Measurements from ENCODE around the gene EFNA3.

- no peak for TF ChIP-seq POLR2A (IDR thresholded peaks at IDR 0.05; ENCODE audit: borderline replicate concordance, extremely low read depth, insufficient read depth, insufficient read length)
- no peak for TF ChIP-seq CTCF (IDR thresholded peaks at IDR 0.05 in 2 of 3, conservative IDR thresholded peaks at IDR 0.05 in 1 of 3; ENCODE audit: borderline replicate concordance in 1 of 3, insufficient read depth in 1 of 3, low read depth in 2 of 3, low read length in 2 of 3)
- no peak for TF ChIP-seq EGR1 (IDR thresholded peaks at IDR 0.05; ENCODE audit: low read depth)
- no peak for TF ChIP-seq SP1 (IDR thresholded peaks at IDR 0.05; ENCODE audit: low read depth)
- TF ChIP-seq YY1 (IDR thresholded peaks at IDR 0.05; ENCODE audit: extremely low read depth, insufficient replicate concordance, low read depth, low read length): no peak
- TF ChIP-seq POLR2AphosphoS5 (IDR thresholded peaks at IDR 0.05; ENCODE audit: low read depth, low read length): 0 out of 2 replicates have a peak, but pooled peaks have one; percentile 4
- TF ChIP-seq ZNF274 (IDR thresholded peaks at IDR 0.05; ENCODE audit: low read depth, low read length): no peak
- TF ChIP-seq MAX (IDR thresholded peaks at IDR 0.05): no peak
- TF ChIP-seq ZFX (IDR thresholded peaks at IDR 0.05): no peak
Observed at GRCh38 chr1:155085504-155086127, 7.0 kb downstream of the EFNA3 start.

Data from HCT116 (cell line).